HG03159 (cell line): Measurements from ENCODE around the gene ABCB9.

Experiments used
- ATAC-seq: cut with Tn5 transposase; IDR thresholded peaks from one replicate; pipeline ENCODE4 v1.9.1; 2021; ENCODE audit warnings: mild to moderate bottlenecking, moderate library complexity; ENCODE audit not compliant: unreplicated experiment

The ABCB9 gene

DNA sequence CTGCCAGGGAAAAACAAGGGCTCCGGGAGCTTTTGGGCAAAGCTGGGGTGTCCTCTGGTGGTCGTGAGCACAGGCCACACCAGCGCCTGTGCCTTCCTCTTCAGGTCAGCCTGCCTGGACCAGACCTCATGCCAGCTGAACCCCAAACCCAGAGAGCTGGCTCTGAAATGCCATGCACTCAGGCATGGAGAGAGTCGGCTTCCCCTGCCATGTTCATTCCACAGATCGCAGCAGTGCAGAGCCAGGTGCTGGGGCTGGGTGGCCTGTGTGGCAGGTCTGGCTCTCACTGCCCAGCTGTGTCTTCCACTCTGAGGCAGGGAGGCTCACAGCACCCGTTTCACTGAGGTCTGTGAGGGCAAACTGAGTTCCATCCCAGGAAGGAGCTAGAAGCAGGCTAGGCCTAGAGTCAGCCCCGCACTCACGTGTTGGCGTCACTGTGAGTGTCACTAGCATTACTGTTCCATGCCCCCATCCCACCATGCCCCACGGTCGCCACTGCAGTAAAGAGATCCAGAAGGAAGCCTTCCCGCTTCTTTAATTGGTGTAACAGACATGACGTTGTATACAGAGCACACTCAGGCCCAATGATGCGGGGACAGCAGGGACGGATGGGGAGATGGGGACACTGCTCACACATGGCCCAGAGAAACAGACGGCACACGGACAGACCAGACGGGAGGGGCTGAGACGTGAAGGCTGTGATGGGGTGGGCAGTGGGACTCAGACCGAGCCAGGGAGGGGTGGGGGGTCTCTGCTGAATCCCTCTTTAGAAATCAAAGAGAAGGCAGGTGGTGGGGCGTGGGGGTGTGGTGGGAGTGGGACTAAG, 16.9 kb upstream of the ABCB9 start:
- no peak for ATAC-seq

DNA sequence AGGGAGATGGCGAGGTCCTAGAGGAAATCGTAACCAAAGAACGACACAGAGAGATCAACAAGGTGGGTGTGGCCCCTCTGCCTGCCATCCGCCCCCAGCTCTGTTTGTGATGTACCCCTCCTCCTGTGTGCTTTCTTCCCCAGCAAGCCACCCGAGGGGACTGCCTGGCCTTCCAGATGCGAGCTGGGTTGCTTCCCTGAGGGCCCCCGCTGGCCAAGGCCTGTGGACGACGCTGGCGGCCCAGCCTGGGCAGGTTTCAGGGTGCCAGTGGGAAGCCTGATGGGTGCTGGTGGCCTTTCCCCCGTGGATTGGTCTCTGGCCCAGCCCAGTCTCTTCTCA, 16.2 kb upstream of the ABCB9 start:
- no peak for ATAC-seq

DNA sequence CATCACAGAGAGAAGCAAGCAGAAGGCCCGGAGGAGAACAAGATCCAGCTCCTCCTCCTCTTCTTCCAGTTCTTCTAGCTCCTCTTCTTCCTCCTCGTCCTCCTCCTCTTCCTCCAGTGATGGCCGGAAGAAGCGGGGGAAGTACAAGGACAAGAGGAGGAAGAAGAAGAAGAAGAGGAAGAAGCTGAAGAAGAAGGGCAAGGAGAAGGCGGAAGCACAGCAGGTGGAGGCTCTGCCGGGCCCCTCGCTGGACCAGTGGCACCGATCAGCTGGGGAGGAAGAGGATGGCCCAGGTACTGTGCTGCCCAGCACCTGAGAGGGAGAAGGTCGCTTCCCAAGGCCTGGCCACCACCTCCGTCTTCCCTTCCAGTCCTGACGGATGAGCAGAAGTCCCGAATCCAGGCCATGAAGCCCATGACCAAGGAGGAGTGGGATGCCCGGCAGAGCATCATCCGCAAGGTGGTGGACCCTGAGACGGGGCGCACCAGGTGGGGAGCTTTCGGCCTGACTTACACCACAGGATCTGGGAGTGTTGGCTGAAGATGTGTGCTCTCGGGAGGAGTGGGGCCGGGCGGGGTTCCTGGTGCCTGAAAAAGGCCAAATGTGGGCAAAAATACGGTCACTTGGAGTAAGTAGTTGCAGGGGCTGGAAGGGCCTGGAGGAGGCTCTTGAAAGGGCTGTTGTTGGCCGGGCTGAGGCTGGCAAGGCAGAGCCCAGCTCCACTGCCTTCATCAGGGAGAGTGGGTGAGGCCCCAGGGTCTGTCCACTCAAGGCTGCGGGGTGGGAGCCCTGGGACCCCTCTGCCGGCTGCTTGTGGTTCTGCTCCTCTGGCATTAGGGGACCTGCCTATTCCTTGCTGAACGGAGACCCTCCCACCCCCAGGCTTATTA, 15.6 kb upstream of the ABCB9 start:
- ATAC-seq, result no peak

DNA sequence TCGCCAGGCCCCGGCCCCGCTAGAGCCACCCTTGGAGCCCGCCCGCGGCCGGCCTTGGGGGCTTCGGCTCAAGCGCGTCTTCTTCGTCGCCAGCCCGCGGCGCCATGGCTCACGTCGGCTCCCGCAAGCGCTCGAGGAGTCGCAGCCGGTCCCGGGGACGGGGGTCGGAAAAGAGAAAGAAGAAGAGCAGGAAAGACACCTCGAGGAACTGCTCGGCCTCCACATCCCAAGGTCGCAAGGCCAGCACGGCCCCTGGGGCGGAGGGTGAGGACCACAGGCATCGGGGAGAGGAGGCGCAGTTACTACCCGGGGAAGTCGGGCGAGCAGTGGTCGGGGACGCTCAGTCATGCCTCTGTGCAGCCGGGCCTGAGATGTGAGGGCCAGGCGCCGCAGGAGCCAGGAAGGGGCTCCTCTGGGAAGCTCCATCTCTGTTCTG, 14.8 kb upstream of the ABCB9 start:
- ATAC-seq, result peak; percentile 16

DNA sequence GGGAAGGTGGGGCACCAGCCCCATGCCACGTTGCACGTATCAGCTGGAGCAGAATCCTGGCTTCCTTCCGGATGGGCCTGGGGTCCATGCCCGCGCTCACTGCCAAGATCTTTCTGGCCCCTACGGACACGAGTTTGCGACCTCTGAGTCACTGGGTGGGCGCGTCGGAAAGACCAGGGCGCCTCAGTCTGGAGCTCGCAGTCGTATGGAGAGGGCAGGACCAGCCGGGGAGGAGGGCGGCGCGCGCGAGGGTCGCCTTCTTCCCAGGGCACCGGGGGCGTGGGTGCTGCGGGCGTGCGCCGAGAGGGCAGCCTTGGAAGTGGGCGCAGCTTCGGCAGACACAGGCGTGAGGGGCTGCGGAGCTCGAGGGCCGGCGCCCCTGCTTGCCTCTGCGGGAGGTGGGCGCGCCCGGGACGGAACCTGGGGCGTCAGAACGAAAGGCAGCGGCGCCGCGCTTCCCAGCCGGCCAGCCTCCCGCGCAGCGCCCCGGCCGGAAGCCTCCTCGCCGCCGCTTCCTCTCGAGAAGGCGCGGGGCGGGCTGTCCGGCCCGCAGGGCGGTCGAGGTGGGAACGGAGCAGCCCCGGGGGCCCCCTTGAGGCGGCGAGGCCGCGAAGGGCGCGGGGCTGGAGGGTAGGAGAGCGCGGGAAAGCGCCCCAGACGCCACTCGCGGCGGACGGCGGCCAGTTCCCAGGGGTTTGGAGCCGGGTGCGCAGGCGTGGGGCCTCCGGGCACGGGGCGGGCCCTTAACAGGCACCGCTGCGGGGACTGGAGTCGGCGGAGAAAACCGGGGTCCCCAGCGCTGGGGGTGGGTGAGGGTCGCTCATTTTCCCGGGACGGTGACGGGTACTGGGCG, 14.1 kb upstream of the ABCB9 start, which contains the start of gene ARL6IP4:
TSS of gene ARL6IP4 (plus strand) at position 499 of the 853 bp plus-strand sequence. CDS start 459 bp downstream, outside the sequence.
- peak; percentile 55 for ATAC-seq

DNA sequence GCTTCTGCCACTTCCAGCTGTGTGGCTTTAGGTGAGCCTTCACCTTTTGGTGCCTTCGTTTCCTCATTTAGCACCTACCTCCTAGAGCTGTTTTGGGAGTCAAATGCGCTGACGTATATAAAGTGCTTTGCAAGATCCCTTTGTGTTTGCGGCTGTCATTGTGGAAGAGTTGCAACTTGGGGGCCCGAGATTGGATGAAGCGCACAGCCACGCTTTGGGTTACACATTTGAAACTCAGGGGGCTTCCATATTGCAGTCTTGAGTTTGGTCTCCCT, 13.6 kb upstream of the ABCB9 start:
- ATAC-seq, result no peak

DNA sequence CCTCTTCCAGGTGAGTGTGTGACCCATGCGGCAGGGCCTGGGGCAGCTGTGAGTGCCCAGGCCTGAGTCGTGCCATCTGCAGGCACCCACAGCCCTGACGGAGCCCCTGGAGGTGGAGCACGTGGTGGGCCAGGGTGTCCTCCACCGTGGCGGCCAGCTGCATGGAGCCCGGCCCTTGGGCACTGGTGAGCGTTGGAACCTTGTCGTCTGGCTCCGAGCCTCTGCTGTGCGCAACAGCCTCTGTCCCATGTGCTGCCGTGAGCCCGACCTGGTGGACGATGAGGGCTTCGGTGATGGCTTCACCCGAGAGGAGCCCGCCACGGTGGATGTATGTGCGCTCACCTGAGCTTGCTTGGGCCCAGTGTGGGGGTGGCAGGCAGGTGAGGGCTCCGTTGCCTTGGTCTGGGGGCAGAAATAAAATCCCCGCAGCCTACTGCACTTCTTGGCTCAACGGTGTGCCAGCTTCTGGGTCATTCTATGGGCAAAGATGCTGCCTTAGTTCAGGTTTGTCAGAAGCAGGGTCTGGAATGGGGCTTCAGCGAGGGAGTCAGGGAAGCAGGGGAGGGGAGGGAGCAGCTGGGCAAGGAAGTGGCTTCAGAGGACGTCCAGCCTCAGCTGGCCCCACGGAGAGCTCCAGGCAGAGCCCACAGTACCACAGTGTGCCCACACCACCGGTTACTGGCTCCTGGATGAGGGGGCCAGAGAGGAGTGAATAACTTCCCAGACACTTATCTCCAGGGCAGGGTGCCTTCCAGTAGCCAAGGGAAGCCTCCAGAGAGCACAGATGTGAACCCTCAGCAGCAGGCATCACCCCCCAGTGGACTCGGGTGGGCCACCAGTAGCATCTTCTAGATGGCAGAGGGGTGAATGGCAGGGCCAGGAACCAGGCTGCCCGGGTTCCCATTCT, 13.0 kb upstream of the ABCB9 start:
- ATAC-seq, result no peak

DNA sequence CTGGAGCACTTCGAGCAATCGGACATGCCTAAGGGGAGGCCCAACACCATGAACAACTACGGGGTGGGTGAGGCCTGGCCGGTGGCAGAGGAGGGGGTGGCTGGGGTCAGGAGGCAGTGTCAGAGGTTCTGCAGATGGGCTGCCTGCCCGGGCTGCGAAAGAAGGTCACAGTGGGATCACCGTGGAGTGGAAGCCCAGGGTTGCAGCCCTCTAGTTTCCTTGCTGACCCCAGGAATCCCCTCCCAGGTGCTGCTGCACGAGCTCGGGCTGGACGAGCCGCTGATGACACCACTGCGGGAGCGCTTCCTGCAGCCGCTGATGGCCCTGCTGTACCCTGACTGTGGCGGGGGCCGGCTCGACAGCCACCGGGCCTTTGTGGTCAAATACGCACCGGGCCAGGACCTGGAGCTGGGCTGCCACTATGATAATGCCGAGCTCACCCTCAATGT, 12.3 kb upstream of the ABCB9 start:
- no peak for ATAC-seq

DNA sequence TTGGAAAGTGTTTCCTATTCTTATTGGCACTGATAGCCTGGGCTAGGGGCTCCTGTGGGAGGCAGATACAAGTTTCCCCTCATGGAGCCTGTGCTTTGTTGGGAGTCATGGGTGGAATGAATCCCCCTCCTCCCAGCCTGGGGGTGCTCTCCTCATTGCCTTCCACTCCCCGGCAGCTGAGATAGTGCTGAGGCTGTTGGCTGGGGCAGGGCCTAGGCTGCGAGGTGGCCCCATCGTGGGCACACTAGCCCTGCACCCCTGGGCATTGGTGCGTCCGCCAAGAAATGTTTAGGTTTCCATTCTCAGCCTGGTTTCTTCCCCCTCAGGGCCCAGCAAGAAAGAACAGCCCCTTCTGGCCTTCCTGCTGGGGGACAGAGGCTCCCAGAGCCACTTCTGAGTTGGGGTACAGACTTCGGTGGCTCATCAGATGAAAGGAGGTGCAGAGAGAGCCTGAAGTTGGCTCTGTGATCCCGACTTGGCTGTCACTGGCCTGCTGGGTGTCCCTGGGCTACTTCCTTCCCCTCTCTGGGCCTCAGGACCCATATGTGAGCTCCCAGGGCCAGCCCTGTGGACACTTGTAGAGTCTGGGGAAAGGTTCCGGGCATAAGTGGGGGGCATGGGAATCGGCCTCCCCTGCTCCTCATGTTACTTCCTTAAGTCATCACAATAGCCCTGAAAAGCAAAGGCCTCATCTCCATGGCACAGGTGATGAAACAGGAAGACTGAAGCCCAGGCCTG, 11.6 kb upstream of the ABCB9 start:
- no peak for ATAC-seq

DNA sequence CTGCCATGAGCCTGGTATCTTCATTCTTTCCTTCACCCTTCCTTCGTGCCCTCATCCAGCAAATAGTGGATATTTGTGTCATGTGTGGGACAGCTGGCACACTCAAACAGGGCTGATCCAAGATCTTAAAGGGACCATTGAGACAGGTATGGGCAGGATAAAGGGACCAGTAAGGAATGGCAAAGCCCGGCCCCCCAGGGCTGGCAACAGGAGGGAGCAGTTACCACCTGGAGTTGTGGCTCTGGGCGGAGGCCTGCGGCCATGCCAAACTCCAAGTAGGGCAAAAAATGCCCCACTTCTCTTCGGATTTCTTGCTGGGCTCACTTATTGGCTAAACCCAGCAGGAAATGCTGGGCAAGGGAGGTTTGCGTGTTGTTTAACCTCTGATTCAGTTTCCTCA, 10.9 kb upstream of the ABCB9 start:
- no peak for ATAC-seq

DNA sequence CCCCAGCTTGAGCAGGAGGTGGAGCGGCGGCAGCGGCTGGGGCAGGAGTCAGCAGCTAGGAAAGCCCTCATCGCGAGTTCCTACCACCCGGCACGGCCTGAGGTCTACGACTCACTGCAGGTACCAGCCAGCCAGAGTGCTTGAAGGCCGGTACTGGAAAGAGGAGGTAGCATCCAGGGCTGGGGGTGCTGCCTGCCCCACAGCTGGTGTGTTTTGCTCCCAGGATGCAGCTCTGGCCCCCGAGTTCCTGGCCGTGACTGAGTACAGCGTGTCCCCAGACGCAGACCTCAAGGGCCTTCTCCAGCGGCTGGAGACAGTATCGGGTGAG, 10.3 kb upstream of the ABCB9 start:
- no peak for ATAC-seq

DNA sequence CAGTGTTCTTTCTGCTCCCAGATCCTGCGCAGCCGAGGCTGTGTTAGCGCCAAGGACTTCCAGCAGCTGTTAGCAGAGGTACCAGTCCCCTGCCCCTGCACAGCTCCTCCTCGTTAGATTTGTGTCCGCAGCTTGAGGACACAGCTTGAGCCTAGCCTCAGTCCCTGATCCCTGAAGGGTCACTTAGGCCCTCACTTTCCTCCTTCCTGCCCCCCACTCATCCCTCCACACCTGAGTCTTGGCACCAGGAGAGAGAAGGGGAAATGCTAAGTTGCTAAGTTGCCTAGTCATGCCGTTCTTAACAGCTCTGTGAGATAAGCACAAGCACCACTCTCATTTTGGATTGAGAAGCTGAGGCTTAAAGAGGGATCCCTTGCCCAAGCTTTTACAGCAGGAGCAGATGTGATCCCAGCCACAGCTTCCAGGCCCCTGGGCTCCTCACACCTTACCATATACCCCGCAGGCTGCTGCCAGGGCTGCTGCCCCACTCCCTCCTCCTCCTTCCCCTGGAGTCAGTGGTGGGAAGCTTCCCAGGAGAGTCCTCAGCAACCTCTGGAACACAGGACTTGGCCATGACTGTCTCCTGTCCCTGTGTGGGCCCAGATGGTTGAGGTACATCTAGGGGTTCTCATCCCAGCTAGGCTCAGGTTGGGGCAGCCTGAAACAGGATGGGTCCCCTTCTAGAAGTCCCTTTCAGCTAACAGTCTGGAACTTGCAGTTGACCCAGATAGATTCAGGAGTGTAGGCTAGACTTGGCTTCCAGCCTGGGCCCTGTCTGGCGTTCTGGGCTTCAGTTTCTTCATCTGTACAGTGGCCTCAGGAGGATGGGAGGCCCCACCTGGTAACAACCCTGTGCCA, 9.8 kb upstream of the ABCB9 start:
- ATAC-seq, result no peak

DNA sequence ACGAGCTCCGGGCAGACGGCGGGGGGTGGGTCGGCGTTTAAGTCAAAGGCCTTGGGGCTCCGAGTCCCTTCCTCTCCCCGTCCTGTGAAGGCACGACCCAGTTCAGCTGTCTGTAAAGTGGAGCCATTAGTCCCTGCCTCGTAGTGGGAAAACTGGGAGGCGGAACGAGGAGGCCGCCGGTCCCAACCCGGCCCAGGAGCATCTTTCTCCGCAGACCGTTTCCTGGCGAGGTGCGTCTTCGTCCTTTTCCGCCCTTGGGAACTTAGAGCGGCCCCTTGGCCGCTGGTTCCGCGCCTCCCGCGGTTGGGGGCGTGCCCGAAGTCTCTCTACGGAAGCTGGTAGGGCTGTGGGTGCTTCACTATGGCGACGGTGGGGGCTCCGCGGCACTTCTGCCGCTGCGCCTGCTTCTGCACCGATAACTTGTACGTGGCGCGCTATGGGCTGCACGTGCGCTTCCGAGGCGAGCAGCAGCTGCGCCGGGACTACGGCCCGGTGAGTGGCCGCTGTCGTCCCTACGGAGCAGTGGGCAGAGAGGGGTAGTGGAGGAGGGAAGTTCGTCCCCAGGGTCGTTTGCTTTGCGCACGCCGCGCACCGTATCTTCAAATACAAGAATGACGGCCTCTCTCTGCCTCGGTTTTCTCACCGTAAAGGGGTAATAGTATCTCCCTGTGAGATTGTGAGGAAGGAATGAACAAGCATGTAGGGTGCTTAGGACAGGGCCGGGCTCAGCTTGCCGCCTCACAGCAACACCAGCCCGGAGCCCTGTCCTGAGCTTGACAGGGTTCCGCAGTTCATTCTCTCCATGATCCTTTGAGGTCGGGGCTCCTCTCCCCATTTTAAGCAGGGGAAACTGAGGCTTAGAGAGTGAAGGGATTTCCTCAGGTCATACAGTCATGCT, 8.9 kb upstream of the ABCB9 start, which contains the start of gene OGFOD2:
TSS of gene OGFOD2 (plus strand) at position 353 of the 898 bp plus-strand sequence. CDS start at position 361, 8 bp downstream.
- ATAC-seq, result peak; percentile 77

DNA sequence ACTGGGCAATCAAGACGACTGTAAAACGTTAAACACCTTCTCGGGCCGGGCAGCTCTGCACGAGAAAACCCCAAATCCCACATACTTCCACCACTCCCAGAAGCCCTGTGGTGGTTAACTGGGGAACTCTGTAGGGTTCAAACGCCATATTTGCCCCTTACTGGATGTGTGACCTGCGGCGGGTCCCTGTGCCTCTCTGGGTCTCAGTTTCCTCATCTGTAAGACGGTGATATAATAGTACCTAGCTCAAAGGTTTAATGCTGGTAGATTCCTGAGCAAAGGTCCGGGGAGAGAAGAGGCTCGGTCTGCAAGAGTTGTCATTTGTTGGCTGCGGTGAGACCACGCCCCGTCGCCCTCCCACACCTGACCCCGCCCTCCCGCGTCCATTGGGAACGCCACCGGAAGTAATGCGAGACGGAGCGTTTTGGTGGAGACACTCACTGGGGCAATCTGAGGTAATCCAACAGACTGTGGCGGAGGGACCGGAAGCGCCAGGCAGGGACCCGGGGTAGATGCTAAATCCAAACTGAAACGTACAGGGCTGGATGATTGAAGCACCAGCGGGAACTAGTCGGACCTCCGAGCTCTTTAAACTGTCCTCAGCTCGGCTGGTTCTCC, 8.1 kb upstream of the ABCB9 start:
- ATAC-seq, result peak; percentile 80

DNA sequence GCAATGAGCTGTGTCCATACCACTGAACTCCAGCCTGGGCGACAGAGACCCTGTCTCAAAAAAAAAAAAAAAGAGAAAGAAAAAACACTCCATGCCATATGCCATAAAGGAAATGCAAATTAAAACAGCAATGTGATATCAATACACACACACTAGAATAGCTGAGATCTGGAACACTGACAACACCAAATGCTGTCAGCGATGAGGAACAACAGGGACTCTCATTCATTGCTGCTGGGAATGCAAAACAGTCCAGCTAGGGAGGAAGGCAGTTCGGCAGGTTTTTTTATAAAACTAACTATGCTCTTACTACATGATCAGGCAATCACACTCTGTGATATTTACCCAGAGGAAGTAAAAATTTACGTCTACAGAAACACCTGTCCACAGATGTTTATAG, 3.4 kb upstream of the ABCB9 start:
- ATAC-seq, result no peak

DNA sequence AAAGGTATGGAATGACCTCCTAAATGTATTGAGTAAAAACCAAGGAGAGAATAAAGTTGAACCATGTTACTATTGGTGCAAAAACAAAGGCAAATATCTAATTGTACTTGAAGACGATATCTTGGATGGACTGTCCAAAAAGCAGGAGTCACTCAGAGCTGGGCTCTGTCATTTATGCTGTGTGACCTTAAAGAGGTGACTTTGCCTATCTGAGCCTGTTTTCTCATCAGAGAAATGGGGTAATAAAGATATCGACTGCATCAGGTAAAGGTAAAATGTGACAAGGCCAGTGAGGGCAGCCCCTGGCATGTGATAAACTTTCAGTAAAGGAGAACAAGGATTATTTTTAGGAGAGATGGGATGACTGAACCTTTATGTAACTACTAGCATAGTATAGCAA, 1.8 kb upstream of the ABCB9 start:
- ATAC-seq, result no peak
